Measurements from ENCODE around the gene ZIC4. TPM values are rescaled to one million over a fixed set of nuclear protein-coding genes. Genes with fewer than 3 reads are reported as not detected.
A peak's percentile ranks its signal among the peaks of the same experiment; 100 is the strongest.

Gene ZIC4
- total and polyA plus RNA-seq, 2 of the 8 experiments (the other 6 are each of a cell fraction or from before 2014, with no cell fraction given): 0.03 to 0.13 TPM

DNA sequence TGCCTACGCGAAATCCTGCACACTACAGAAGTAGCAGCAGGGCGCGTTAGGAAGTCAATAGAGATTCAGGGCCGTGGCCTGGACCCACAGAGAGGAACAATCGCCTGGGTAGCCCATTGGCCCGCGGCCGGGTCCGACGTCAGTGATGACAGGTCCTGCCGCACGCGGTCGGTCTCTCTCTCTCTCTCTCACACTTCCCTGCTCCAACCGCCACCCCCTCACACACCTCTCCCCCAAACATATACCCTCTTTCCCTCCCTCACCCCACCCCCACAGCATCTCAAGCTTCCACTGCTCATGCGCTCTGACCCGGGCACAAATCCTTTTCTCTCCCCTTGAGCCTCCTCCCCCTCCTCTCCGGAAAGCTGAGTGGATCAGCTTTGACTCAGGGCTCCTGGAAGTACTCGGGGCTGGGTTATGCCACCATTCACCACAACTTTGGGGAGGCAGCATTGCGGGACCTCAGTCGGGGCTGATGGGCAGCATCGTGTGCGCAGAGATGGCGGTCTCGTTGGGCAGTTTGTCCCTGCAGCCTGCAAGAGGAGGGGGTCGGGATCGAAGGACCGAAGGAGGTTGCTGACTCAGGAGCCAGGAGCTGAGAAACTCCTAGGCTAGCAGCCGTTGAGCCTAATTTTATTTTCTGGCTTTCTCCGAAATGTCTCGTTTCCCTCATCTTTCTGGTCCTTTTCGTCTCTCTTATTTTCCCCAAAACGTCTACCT, 9.0 kb downstream of the ZIC4 start (continued):
- no peak for TF ChIP-seq SRF (IDR thresholded peaks at IDR 0.05; ENCODE audit: low read depth, low read length)
- TF ChIP-seq NRF1 (IDR thresholded peaks at IDR 0.05; ENCODE audit: low read depth, low read length): no peak
- TF ChIP-seq PHF8 (conservative IDR thresholded peaks at IDR 0.05; ENCODE audit: low read depth, low read length): 0 out of 2 replicates have a peak, but pooled peaks have one; percentile 3
- TF ChIP-seq, protein P1, sequence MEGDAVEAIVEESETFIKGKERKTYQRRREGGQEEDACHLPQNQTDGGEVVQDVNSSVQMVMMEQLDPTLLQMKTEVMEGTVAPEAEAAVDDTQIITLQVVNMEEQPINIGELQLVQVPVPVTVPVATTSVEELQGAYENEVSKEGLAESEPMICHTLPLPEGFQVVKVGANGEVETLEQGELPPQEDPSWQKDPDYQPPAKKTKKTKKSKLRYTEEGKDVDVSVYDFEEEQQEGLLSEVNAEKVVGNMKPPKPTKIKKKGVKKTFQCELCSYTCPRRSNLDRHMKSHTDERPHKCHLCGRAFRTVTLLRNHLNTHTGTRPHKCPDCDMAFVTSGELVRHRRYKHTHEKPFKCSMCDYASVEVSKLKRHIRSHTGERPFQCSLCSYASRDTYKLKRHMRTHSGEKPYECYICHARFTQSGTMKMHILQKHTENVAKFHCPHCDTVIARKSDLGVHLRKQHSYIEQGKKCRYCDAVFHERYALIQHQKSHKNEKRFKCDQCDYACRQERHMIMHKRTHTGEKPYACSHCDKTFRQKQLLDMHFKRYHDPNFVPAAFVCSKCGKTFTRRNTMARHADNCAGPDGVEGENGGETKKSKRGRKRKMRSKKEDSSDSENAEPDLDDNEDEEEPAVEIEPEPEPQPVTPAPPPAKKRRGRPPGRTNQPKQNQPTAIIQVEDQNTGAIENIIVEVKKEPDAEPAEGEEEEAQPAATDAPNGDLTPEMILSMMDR (IDR thresholded peaks at IDR 0.05; ENCODE audit: control extremely low read depth in 1 of 3, insufficient read depth in 1 of 3, low read depth in 1 of 3, low read length in 3 of 3): peak in 1 of 3 experiments; percentile 45; a peak in 1 of 4 replicates
- no peak for TF ChIP-seq GABPA (IDR thresholded peaks at IDR 0.05; ENCODE audit: borderline replicate concordance, insufficient read depth, low read length)
- TF ChIP-seq, protein P2, sequence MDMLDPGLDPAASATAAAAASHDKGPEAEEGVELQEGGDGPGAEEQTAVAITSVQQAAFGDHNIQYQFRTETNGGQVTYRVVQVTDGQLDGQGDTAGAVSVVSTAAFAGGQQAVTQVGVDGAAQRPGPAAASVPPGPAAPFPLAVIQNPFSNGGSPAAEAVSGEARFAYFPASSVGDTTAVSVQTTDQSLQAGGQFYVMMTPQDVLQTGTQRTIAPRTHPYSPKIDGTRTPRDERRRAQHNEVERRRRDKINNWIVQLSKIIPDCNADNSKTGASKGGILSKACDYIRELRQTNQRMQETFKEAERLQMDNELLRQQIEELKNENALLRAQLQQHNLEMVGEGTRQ (IDR thresholded peaks at IDR 0.05; ENCODE audit: low read length): no peak
- no peak for TF ChIP-seq HDAC2 (IDR thresholded peaks at IDR 0.05; ENCODE audit: borderline replicate concordance in 1 of 2, low read depth in 2 of 2, low read length in 2 of 2)
- no peak for TF ChIP-seq CHD1 (IDR thresholded peaks at IDR 0.05; ENCODE audit: low read depth, low read length)
- TF ChIP-seq RNF2 (IDR thresholded peaks at IDR 0.05; ENCODE audit: borderline replicate concordance, low read depth, low read length, missing control alignments, poor library complexity, severe bottlenecking): peak; percentile 30
- no peak for TF ChIP-seq CBX5 (IDR thresholded peaks at IDR 0.05; ENCODE audit: low read depth, low read length)
- TF ChIP-seq TAF7 (optimal IDR thresholded peaks at IDR 0.05; ENCODE audit: borderline replicate concordance, low read depth, low read length): no peak
- TF ChIP-seq SP4 (IDR thresholded peaks at IDR 0.05; ENCODE audit: low read length): no peak

Measured in H1 (cell line).